A549 (cell line): ENCODE measurements around the gene STX16. TPM values are rescaled to one million over a fixed set of nuclear protein-coding genes. Genes with fewer than 3 reads are reported as not detected.

ENCODE experiments used
- ATAC-seq, 2 experiments: fragments of 200-7000 bp in 1 of 2; fragments of >200 bp in 1 of 2; cut with Nextera tagmentation in 1 of 2; cut with Tn5 transposase in 1 of 2; 3 replicates each; pipeline versions ENCODE4 v1.8.0 to v1.9.1; 2018 to 2020; ENCODE audit warnings: mild to moderate bottlenecking in 1 of 2, moderate library complexity in 1 of 2
- CTCF ChIA-PET: fragments of 300-600 bp; sonication (Branson Sonifier 250); formaldehyde crosslinking; extraction: SDS; loops from one replicate; lab custom pipeline; 2021; ENCODE audit warnings: antibody characterized with exemption, inconsistent platforms; lab: Yijun Ruan, JAX
- POLR2A ChIA-PET: fragments of 350-600 bp; formaldehyde crosslinking; extraction: SDS; loops from one replicate; lab custom pipeline; 2021; ENCODE audit warnings: antibody characterized with exemption, inconsistent platforms; lab: Yijun Ruan, JAX
- DNase-seq, 2 experiments: peaks; one replicate each; pipeline versions ENCODE4 v3.0.0 to v3.0.0-alpha.2; 2011 to 2016; ENCODE audit warnings: low read depth in 1 of 2, low spot score in 1 of 2
- FAIRE-seq: peaks from 2 replicates; lab custom pipeline; 2011; peaks lifted over from hg19 to GRCh38; lab: Jason Lieb, UNC
- H3K27ac ChIP-seq, 2 experiments: fragments of >200 bp; sonication (Bioruptor Twin); formaldehyde crosslinking; 3 replicates each; pipeline ENCODE4 v1.5.1; 2016 to 2017
- H3K4me1 ChIP-seq: fragments of >200 bp; sonication (Bioruptor Twin); formaldehyde crosslinking; 3 replicates; pipeline ENCODE4 v1.6.1; 2016
- H3K4me2 ChIP-seq: fragments of >200 bp; sonication (Bioruptor Twin); formaldehyde crosslinking; 3 replicates; pipeline ENCODE4 v1.6.1; 2016
- H3K4me3 ChIP-seq: fragments of >200 bp; sonication (Bioruptor Twin); formaldehyde crosslinking; 3 replicates; pipeline ENCODE4 v1.5.1; 2016
- H3K9me3 ChIP-seq: fragments of >200 bp; sonication (Bioruptor Twin); formaldehyde crosslinking; 3 replicates; pipeline ENCODE4 v1.6.1; 2016
- EHF ChIP-seq: fragments of 250-450 bp; sonication (Bioruptor Pico); IDR thresholded peaks from 2 replicates; pipeline ENCODE4 v1.5.0; 2020; ENCODE audit warnings: mild to moderate bottlenecking
- EHMT2 ChIP-seq: fragments of 200-600 bp; sonication (generic); IDR thresholded peaks from 2 replicates; pipeline ENCODE4 v1.6.1; 2016; ENCODE audit warnings: antibody characterized with exemption, low read depth, mild to moderate bottlenecking, moderate library complexity
- FOSB ChIP-seq: fragments of 250-450 bp; sonication (Bioruptor Pico); IDR thresholded peaks from 2 replicates; pipeline ENCODE4 v1.5.0; 2020; ENCODE audit warnings: mild to moderate bottlenecking, moderate library complexity
- FOSL2 ChIP-seq, 2 experiments: fragments of 450-650 bp in 1 of 2; fragments of >200 bp in 1 of 2; sonication (Bioruptor Twin) in 1 of 2; formaldehyde crosslinking; IDR thresholded peaks; 2 replicates each; pipeline versions ENCODE4 v1.5.0 to v1.6.1; 2016 to 2020; ENCODE audit warnings: mild to moderate bottlenecking in 1 of 2, moderate library complexity in 1 of 2
- HOXA7 ChIP-seq: fragments of 250-450 bp; sonication (Bioruptor Pico); IDR thresholded peaks from 2 replicates; pipeline ENCODE4 v1.5.0; 2020; ENCODE audit warnings: mild to moderate bottlenecking, moderate library complexity
- HOXB5 ChIP-seq: fragments of 250-450 bp; sonication (Bioruptor Pico); IDR thresholded peaks from 2 replicates; pipeline ENCODE4 v1.5.0; 2020; ENCODE audit warnings: mild to moderate bottlenecking, moderate library complexity
- KDM1A ChIP-seq: fragments of 200-600 bp; sonication (generic); IDR thresholded peaks from 2 replicates; pipeline ENCODE4 v1.6.1; 2016; ENCODE audit warnings: low read depth, mild to moderate bottlenecking
- RFX5 ChIP-seq: fragments of 450-650 bp; IDR thresholded peaks from 2 replicates; pipeline ENCODE4 v1.7.1; 2014; ENCODE audit warnings: antibody characterized with exemption, mild to moderate bottlenecking, moderate library complexity
- SMC3 ChIP-seq: fragments of >200 bp; sonication (Bioruptor Twin); formaldehyde crosslinking; IDR thresholded peaks from 3 replicates; pipeline ENCODE4 v1.6.1; 2018; ENCODE audit warnings: inconsistent platforms
- ZC3H11A ChIP-seq: fragments of 450-650 bp; IDR thresholded peaks from 2 replicates; pipeline ENCODE4 v1.6.1; 2014; ENCODE audit warnings: antibody characterized with exemption, mild to moderate bottlenecking
- WGBS: methylation state at CpG from one replicate; pipeline ENCODE4 v1.1.6; 2017; ENCODE audit errors: missing lambda C conversion rate; 5-methylcytosine and 5-hydroxymethylcytosine counted together
- polyA plus RNA-seq, 4 experiments: library from polyadenylated mRNA; depleted of rRNA in 3 of 4; stranded (reverse); fragments of >200 nt; fragmentation: RNase III in 1 of 4; extraction: RNeasy Plus Mini Kit Qiagen cat#74134 plus additional on column Dnase treatment in 1 of 4; gene quantifications; 2 replicates in 3 of 4; 3 replicates in 1 of 4; pipeline ENCODE4 v1.2.3, GENCODE V29; 2011 to 2017
- TF ChIP-seq, protein P1 (sequence below): fragments of 450-650 bp; IDR thresholded peaks from 2 replicates; pipeline ENCODE4 v1.6.1; 2014; ENCODE audit warnings: antibody characterized with exemption
- TF ChIP-seq, protein P2 (sequence below): fragments of 250-450 bp; sonication (Bioruptor Pico); IDR thresholded peaks from 2 replicates; pipeline ENCODE4 v1.5.0; 2020; ENCODE audit warnings: low read depth, mild to moderate bottlenecking, moderate library complexity
- TF ChIP-seq, protein P3 (sequence below): fragments of 150-350 bp; IDR thresholded peaks from 2 replicates; pipeline ENCODE4 v1.6.1; 2014; ENCODE audit warnings: low read depth, mild to moderate bottlenecking, low read length
- TF ChIP-seq, protein P4 (sequence below): fragments of 250-450 bp; sonication (Bioruptor Pico); IDR thresholded peaks from 2 replicates; pipeline ENCODE4 v1.5.0; 2021; ENCODE audit warnings: mild to moderate bottlenecking, moderate library complexity, borderline replicate concordance
- TF ChIP-seq, protein P5 (sequence below): IDR thresholded peaks from 2 replicates; pipeline ENCODE4 v1.6.1; 2012

STX16 gene
- polyA plus RNA-seq, 2 of the 4 experiments (the other 2 are of a cell fraction) = 68.5 to 71.6 TPM

DNA sequence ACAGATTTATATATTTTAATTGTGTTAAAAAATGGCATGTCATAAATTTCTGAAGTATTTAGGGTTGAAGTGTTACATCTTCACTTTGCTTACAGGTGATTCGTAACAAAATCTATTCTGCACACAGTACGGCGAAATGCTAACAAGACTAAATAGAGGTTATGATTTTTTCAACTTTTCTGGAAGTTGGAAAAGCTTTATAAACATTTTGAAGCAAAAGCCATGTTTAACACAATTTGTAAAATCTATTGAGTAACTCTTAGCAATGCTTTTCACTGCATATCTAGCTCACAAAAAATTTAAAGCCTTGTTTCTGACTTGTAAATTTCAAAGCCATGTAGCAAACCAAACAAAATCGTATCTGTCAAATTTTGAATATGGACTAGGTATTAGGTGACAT lies 3.3 kb downstream of the STX16 start (continued):
- TF ChIP-seq, protein P1, sequence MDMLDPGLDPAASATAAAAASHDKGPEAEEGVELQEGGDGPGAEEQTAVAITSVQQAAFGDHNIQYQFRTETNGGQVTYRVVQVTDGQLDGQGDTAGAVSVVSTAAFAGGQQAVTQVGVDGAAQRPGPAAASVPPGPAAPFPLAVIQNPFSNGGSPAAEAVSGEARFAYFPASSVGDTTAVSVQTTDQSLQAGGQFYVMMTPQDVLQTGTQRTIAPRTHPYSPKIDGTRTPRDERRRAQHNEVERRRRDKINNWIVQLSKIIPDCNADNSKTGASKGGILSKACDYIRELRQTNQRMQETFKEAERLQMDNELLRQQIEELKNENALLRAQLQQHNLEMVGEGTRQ = no peak
- no peak for TF ChIP-seq EHMT2

DNA sequence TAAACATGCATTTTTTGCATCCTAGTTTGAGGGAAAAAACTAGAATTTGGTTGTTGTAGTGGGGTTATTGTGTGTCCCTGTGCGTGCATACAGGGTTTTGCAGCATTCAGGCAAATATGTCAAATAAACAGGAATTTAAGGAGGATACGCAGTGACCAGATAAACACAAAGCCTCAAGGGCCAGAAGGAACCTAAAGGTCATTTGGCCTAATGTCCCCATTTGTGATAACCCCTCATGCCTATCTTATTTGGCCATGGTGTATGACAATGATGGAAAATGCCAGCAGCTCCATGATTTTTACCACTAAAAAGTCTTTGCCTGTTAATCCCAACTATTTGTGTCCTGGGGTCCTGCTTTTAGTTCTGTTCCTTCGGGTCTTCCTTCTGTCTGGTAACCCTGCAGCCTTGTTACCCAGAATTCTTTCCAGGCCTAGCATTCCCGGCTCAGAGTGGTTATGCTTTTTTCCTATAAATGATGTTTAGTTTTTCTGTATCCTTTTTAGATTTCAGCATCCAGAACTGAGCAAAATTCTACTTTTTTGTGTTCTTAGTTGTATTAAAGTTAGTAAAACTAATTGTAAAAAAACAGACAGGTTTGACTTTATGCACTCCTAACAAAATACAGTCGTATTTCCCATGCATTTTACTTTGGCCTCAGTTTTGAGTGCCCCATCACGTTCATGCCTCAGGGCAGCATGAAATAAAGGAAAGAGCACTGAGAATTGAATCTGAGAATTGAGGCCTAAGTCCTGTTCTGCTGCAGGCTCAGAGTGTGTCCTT lies 4.4 kb downstream of the STX16 start:
- ChIA-PET CTCF (interaction anchor here (1.0 to 1.6 kb wide), 3 partner anchors 15 to 418 kb away, joined by 3 to 5 read pairs (median 3); no protein-coding TSS in a partner anchor), POLR2A (interaction anchor here (0.7 kb wide), 1 partner anchor 383 kb away, joined by 3 read pairs; no protein-coding TSS in a partner anchor)
- no peak for FAIRE-seq
- Histone ChIP-seq H3K4me3 (no peak overlapping the region), H3K4me1 (peaks cover 33% of the 10 kb centered on the region; the same call in 2 of the 3 replicates), H3K4me2 (no peak overlapping the region), H3K27ac (no peak overlapping the region), H3K9me3 (no peaks in the 10 kb centered on the region)
- TF ChIP-seq, protein P2, sequence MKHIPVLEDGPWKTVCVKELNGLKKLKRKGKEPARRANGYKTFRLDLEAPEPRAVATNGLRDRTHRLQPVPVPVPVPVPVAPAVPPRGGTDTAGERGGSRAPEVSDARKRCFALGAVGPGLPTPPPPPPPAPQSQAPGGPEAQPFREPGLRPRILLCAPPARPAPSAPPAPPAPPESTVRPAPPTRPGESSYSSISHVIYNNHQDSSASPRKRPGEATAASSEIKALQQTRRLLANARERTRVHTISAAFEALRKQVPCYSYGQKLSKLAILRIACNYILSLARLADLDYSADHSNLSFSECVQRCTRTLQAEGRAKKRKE (CRISPR knock-in tag) = no peak
- no peak for TF ChIP-seq HOXA7 (CRISPR knock-in tag)
- TF ChIP-seq RFX5 = no peak
- TF ChIP-seq EHF (CRISPR knock-in tag) = no peak
- TF ChIP-seq SMC3 = no peak
- TF ChIP-seq KDM1A = no peak
- no peak for TF ChIP-seq FOSL2 (IDR thresholded peaks at IDR 0.05)
- no peak for TF ChIP-seq FOSL2 (CRISPR knock-in tag; IDR thresholded peaks at IDR 0.05)
- TF ChIP-seq, protein P3, sequence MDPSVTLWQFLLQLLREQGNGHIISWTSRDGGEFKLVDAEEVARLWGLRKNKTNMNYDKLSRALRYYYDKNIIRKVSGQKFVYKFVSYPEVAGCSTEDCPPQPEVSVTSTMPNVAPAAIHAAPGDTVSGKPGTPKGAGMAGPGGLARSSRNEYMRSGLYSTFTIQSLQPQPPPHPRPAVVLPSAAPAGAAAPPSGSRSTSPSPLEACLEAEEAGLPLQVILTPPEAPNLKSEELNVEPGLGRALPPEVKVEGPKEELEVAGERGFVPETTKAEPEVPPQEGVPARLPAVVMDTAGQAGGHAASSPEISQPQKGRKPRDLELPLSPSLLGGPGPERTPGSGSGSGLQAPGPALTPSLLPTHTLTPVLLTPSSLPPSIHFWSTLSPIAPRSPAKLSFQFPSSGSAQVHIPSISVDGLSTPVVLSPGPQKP = no peak
- TF ChIP-seq, protein P4, sequence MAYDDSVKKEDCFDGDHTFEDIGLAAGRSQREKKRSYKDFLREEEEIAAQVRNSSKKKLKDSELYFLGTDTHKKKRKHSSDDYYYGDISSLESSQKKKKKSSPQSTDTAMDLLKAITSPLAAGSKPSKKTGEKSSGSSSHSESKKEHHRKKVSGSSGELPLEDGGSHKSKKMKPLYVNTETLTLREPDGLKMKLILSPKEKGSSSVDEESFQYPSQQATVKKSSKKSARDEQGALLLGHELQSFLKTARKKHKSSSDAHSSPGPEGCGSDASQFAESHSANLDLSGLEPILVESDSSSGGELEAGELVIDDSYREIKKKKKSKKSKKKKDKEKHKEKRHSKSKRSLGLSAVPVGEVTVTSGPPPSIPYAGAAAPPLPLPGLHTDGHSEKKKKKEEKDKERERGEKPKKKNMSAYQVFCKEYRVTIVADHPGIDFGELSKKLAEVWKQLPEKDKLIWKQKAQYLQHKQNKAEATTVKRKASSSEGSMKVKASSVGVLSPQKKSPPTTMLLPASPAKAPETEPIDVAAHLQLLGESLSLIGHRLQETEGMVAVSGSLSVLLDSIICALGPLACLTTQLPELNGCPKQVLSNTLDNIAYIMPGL (CRISPR knock-in tag) = no peak
- TF ChIP-seq HOXB5 (CRISPR knock-in tag) = no peak
- TF ChIP-seq, protein P5, sequence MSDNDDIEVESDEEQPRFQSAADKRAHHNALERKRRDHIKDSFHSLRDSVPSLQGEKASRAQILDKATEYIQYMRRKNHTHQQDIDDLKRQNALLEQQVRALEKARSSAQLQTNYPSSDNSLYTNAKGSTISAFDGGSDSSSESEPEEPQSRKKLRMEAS = no peak
- WGBS = 88% methylated on average over 6 of the region's 6 CpGs
- ATAC-seq = no peak
- DNase-seq = no peak

DNA sequence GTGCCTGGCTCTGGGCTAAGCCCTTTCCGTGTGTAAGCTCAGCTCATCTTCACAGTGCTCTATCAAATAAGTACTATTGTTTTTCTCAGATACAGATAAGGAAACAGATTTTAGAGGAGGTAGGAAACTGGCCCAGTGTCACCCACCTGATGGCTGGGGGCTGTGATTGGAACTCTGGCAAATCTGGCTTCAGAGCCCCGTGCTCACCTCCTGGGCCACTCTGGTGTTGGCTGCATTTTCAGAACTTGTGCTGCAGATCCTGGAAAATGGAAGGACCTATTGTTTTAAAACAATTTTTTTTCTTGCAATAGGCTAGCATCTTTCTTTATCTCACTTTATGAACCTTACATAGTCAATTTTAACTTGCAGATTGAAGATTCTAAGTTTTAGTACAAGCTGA lies 5.7 kb downstream of the STX16 start:
- Histone ChIP-seq H3K4me3 (no peak overlapping the region), H3K4me2 (no peak overlapping the region), H3K9me3 (no peaks in the 10 kb centered on the region), H3K4me1 (peaks cover 33% of the 10 kb centered on the region; the same call in 2 of the 3 replicates), H3K27ac (no peak overlapping the region)
- ATAC-seq (no peak), DNase-seq (no peak), FAIRE-seq (no peak)
- POLR2A ChIA-PET = no interaction called here
- TF ChIP-seq ZC3H11A (no peak), HOXA7 (CRISPR knock-in tag) (no peak), FOSB (CRISPR knock-in tag) (no peak)
- CTCF ChIA-PET = interaction anchor here (0.6 to 2.2 kb wide), 6 partner anchors 14 to 424 kb away, joined by 3 to 9 read pairs (median 4); no protein-coding TSS in a partner anchor
- 90% methylated on average over 2 of the region's 2 CpGs for WGBS
